HG03025 (cell line): ENCODE results near the gene MST1.

ENCODE experiments used
- ATAC-seq: cut with Tn5 transposase; IDR thresholded peaks from one replicate; pipeline ENCODE4 v1.9.1; 2021; ENCODE audit warnings: mild to moderate bottlenecking, moderate library complexity; ENCODE audit not compliant: unreplicated experiment, low FRiP score

The MST1 gene

DNA sequence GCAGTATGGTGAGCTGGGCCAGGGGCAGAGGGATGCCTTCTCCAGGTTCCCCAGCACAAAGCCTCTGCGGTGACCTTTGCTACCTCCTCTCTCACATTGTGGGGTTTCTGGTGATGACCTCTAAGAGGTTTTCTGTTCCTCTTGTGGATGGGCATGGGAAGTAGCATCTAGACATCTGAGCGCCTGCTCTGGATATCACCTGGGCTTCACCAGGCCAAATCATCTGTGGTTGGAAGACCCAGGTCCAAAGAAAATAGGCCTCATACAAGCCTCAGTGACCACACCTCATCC is 8.1 kb downstream of the MST1 start:
- no peak for ATAC-seq

DNA sequence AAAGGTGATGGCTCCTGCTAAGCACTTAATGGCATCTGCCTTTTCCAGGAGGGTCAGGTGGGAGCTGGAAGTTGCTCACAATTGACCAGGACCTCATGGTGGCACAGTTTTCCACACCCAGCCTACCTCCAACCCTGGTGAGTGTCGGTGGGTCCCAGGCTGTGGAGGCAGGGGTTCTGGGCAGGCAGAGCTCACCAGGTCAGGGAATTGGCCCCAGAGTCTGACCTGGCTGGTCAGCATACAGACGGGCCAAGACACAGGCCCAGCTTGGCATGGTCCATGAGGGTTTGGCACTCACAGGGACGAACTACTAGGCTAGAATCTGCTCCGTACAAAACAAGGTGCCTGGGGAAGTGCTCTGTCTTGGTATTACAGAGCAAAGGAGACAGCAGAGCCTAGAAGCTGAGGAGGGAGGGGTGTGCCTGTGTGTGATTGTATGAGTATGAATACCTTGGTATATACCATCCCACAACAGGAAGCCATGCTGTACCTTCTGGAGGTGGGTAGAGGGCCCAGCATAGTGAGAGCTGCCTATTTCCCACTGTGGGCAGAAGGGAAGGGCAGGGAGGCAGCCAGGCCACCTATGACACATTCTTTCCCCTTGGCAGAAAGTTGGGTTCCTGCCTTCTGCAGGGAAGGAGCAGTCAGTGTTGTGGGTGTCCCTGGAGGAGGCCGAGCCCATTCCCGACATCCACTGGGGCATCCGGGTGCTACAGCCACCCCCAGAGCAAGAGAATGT is 8.6 kb downstream of the MST1 start:
- no peak for ATAC-seq

DNA sequence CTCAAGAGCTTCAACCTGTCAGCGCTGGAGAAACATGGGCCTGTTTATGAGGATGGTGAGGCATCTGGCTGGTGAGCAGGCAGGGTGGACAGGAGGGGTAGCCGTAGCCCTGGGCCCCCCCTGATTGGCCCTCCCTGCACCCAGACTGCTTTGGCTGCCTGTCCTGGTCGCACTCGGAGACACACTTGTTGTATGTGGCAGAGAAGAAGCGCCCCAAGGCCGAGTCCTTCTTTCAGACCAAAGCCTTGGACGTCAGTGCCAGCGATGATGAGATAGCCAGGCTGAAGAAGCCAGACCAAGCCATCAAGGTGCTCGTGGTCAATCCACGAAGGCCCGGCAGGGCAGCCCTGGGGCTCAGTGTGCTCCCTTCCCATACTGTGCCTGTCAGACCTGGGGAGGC is 13.4 kb downstream of the MST1 start:
- no peak for ATAC-seq

DNA sequence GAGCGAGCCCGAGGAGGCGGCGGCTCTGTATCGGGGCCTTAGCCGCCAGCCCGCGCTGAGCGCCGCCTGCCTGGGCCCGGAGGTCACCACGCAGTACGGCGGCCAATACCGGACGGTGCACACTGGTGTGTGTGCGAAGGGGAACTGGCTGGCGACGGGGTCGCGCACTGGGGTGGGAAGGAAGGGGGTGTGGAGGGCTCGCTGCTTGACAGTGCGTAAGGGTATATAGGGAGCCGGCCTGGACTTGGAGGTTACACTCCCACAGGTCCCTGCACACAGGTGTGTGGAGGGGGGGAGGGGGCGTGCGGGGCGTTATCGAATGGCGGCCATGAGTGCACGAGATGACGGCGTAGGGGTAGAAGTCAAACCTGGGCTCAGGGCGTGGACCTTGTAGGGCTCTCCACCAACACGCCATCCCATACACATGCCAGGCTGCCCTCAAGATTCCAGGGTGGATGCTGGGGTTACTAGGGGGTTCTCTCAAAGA is 14.7 kb downstream of the MST1 start:
- ATAC-seq: peak; percentile 14

DNA sequence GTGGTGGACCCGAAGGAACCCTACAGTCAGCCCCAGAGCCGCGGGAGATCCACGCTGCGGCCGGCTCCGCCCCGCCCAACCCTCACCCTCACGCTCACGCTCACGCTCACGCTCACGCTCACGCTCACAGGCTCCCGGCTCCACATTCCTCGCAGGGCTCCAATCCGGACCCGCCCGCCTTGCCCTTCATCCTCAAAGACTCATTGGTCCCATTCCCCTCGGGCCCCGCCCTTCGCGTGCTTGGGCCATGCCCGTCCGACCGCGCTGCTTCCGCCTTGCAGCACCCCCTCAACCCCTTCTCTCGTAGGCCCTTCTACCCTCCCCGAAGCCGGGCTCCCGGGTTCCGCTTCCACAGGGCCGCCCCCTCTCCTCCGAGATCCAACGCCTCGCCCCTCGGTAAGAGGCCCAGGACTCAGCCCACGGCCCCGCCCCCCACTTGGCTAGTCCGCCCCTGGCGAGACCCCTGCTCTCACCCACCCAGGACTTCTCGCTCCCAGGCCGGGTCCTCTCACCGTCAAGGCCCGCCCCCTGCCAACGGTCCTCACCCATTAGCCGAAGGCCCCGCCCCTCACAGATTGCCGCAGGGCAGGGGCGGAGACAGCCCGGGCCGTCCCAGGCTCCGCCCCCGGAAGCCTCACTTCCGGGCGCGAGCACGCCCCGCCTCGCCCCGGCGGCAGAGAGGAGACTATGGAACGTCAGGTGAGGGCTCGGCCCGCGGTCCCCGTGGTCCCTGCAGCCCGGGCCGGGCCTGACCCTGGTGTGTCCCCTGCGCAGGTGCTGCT is 15.4 kb downstream of the MST1 start, which contains the start of gene APEH:
Gene APEH (plus strand): TSS at position 637 of the 782 bp plus-strand sequence. CDS start 51 bp downstream, at position 688.
- peak; percentile 74 for ATAC-seq

DNA sequence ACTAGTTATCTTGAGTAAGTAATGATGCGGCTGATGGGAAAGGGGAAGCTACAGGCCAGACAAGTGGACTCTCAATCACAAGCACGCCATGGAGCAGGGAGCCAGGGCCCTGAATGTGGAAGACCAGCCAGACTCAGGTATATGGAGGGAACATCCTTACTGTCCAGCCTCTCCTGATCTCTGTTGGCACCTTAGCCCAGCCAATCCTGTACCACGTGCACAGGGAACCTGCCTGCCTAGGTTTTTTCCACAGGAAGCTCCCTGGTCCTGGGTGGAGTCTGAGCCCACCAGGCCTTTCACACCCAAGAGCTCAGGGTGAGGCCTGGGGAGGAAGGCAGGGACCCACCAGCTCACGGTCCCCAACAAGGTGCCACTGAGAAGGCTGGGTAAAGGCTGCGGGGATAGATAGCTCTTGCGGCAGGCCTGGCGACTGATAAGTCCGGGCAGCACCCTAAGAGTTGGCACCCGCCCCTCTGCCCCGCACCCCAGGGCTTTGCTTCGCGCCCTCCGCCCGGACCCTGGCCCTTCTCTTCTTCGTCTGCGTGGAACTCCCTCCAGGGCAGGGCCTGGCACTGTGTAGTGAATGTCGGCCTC is 16.1 kb downstream of the MST1 start:
- ATAC-seq: peak; percentile 3

DNA sequence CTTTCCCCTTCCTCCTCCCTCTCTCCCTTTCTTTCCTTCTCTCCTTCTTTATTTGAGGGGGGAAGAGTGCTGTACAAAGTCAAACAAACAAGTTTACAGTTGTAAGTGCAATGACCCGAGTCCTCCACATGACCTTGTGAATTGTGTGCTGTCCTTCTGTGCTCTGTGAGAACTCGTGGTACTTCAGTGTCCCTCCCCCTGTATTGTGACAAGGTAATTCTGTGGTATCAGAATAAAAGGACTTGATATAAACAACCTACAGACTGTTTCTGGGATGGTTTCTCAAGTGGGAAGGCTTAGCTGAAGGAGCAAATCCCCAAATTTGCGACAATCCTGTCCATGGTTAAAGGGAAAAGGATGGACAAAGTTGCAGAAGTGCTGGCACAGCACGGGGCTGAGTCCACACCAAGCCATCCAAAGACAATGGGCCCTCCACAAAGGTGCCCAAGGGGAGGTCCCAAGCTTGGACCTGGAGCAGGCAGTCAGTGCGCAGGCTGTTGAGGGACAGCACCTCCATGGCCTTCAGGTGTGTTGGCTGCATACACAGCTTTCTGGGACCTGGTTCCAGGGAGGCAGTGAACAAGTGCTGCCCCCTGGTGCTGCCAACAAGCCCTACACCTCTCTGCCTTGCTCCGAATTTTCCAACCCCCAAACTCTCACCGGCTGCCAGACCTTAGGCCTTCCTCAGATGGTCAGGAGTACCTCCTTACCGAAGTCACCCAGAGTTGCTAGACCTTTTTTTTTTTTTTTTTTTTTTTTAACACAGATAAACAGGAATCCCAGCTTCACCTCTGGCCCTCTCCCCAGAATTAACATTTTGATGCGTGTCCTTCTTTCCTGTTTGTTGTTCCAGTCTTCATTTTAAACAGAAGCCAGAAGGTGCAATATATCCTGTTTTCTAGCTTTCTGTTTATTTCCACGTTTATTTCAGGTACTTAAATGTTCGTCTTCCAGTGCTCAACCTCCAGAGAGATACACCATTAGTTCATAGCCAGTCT is 17.7 kb downstream of the MST1 start:
- ATAC-seq: no peak

DNA sequence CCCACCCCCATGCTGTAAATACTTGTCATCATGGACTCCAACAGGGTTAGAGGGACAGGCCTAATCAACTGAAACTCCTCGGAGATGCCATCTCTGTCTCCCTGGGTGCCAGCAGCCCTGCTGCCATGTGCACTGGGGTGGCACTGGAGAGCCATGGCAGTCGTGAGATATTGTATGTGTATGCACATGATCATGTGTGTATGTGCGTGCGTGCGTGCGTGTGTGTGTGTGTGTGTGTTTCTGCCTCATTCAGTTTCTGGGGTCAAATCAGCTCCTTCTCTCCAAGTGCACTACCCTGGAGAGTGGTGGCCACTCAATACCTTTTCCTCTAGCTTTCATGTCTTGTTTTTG is 18.4 kb downstream of the MST1 start:
- ATAC-seq: no peak

DNA sequence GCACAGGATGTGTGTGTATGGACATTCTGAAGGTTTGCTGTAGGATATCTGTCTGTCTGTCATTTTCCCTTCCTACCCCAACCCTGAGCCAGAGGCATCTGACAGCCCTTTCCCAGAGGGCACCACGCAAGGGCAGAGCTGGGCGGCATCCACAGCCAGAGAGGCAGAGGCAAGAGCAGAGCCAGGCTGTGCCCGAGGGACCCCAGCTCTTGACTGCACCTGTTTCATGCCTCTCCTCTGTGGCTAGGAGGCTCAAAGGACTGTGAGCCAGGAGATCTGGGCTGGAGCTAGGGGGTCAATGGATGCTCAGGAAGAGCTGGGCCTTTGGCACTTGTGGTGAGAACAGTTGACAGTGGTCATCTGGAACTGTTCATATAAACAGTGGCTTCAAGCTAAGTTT is 19.9 kb downstream of the MST1 start:
- ATAC-seq: no peak

DNA sequence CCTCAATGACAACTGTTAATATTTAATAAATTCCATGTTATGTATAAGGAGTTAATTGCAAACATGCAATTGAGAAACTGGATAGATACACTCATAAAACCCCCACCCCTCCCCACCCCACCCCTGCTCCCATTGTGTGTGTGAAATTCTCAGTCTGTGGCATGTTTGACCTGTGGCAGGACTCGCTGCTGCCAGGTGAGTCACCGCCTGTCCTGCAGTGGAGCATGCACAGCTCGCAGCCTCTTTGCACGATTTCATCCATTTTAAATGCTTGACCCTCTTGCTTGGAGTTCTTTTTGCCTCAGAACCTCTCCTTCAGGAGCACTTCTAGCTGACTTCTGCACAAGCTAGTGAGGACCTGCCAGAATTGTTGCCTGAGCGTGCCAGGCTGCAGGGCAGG is 20.4 kb downstream of the MST1 start:
- ATAC-seq: no peak

DNA sequence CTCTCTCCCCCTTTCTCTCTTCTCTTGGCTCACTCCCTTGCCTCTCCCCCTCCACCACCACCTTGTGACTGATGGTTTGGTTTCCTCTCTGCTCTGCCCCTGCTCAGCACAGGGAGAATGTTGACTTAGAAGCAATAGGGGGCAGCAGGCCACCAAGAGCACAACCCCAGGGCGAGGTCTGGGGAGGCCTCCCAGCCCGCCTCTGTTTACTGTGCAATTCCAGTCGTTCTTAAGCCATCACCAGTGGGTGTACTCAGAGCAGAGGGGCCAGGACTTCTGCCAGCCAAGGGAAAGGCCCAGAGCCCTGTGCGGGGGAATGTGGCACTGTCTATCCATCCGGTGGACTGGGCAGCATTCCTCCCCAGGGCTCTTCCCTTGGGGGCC is 20.9 kb downstream of the MST1 start:
- ATAC-seq: no peak

DNA sequence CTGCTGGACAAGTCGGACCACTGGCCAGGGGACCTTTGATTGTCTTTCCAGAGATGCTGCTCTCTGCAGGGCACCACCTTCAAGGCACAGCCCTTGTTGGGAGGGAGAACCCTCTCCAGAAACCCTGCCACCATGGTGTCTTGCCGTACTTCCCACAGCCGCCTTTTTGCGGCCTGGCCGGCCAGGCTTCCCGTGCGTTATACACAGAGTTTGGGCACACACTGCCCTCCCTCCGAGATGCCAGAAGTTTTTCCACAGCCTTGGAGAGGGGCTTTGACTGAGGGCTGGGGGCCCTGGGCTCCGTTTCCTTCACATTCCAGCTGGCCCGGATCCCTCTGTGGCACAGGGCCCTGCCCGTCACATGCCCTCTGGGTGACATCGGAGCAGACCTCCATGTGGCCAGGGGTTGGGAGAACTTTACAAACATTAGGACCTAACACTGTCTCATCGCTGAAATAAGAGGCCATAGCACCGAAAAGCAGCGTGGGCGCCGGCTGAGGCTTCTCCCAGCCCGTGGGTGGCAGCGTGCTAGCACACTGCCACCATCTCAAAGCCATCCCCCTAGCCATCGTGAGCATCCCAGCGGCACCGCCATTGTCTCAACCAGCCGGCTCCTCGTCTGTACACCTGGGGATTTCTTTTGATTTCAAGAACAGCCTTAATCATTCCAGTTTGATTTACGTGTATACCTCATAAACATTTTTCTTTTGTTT is 21.4 kb downstream of the MST1 start:
- no peak for ATAC-seq

DNA sequence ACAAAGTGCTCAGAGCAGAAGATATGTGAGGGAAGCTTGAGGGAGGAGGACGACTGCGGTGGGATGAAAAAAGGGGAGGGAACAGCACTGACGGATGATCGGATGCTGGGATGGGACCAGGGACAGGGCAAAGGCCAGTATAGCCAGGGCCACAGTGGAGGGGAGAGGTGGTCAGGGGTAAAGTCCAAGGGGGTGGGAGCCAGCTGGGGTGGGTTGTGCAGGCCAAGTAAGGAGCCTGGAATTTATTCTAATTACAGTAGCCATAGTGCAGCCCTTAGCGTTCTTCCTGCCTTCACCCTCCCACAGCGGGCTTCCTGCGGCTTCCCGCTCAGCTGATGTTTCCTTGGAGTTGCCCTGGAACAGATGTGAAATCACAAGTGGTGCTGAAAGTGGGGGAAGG is 22.7 kb downstream of the MST1 start:
- ATAC-seq: no peak

DNA sequence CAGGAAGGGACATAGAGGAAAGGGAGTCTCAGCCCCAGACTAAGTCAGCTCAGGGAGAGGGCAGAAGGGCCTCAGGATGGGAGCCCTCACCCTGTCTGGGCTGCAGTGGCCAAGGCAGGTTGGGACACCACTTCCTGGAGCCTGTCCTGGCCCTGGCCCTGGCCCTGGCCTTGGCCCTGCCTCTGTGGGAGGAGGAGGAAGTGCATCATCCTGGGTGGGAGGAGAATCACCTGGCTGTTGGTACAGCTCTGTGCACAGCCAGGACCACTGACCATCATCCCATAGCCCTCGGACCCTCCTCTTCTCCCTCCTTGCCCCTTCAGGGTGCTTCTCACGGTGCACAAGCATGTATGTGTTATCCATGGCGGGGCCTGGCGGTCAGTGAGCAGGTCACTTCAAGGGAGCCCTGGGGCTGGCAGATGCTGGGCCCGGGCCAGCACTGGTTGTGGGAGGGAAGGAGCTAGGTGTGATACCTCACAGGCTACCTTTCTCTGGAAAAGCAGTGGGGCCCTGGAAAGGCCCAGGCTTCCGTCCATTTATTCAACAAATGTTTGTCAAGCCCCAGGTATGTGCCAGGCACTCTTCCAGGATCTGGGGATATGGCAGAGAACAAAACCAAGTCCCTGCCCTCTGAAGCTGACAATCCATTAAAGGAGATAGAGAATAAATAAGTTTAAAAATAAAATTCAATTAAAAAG is 23.3 kb downstream of the MST1 start:
- no peak for ATAC-seq

DNA sequence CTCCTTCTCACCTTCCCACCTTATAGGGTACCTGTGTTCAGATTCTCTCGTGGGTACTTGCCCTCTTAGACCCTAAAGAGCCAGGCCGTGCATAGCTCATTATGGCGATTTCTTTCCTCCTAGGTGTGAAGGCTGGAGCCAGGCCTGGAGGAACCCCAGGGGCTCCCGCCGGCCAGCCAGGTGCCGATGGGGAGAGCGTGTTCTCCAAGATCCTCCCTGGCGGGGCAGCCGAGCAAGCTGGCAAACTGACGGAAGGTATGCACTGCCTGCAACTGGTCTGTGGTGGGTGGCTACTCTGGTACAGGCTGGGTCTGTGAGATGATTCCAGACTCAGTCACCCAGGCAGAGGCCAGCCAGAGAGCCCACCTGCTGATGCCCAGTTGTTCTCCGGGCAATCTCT is 25.0 kb downstream of the MST1 start:
- no peak for ATAC-seq

DNA sequence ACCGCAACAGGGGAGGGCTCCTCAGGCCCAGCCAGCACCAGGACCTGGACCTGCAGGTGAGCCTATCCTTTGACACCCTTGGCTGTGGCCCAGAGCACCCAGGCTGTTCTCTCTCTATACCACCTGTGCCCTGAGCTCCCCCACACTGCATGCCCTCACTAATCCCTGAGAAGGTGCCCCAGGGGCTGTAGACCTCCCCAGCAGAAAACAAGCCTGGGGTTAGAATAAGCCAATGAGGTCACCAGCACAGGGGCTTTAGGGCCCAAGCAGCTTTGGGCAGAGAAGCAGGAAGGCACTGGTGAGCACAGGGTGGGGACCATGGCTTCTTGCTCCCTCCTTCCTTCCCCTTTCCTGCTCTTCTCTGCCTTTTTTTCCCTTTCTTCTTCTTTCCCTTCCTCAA is 25.4 kb downstream of the MST1 start:
- no peak for ATAC-seq

DNA sequence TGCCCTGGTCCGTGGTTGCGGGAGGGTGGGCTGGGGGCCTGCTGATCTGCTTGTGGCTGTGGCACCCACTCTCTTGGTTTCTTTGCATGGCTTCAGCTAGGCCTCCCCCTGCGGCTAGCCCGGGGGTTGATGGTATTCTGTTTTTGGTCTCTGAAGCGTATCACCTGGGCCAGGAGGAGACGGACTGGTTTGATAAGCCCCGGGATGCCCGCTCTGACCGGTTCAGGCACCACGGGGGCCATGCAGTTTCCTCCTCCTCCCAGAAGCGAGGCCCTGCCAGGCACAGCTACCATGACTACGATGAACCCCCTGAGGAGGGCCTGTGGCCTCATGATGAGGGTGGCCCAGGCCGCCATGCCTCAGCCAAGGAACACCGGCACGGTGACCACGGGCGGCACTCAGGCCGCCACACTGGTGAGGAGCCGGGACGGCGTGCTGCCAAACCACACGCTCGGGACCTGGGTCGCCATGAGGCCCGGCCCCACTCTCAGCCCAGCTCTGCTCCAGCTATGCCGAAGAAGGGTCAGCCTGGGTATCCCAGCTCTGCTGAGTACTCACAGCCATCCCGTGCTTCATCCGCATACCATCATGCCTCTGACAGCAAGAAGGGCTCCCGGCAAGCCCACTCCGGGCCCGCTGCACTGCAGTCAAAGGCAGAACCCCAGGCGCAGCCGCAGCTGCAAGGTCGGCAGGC is 26.4 kb downstream of the MST1 start:
- ATAC-seq: no peak

DNA sequence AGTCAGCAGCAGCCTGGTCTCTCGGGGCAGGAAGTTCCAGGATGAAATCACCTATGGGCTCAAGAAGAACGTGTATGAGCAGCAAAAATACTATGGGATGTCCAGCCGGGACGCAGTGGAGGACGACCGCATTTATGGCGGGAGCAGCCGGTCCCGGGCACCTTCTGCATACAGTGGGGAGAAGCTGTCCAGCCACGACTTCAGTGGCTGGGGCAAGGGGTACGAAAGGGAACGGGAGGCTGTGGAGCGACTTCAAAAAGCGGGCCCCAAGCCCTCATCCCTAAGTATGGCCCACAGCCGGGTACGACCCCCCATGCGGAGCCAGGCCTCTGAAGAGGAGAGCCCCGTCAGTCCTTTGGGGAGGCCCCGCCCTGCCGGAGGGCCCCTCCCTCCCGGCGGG is 27.3 kb downstream of the MST1 start:
- no peak for ATAC-seq

DNA sequence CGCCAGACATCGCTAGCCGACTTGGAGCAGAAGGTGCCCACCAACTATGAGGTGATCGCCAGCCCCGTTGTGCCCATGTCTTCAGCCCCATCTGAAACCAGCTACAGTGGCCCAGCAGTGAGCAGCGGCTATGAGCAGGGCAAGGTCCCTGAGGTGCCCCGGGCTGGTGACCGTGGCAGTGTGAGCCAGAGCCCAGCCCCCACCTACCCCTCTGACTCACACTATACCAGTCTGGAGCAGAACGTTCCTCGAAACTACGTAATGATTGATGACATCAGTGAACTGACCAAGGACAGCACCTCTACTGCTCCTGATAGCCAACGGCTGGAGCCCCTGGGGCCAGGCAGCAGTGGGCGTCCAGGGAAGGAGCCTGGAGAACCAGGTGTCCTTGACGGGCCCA is 28.0 kb downstream of the MST1 start:
- ATAC-seq: no peak
